ENCODE data around the gene CNST. TPM values are rescaled to one million over a fixed set of nuclear protein-coding genes. Genes with fewer than 3 reads are reported as not detected.
"Not testable (repeated sequence)": the region's sequence is repeated elsewhere in the genome, so short reads cannot be mapped to it uniquely, and the experiment has no call there.

Gene CNST
- total and polyA plus RNA-seq, 3 experiments from 2014 or later = 29.6 to 39.4 (median 31.3) TPM

GRCh38 chr1:246564839-246565750, 1.2 kb upstream of the CNST start:
- Histone ChIP-seq H3K36me3 (ENCODE audit: insufficient read depth, low read length) (peaks cover 13% of the 10 kb centered on the region), H3K4me1 (ENCODE audit: insufficient read depth, low read length) (peaks cover 35% of the 10 kb centered on the region), H3K27me3 (ENCODE audit: insufficient read depth, low read length, poor library complexity, severe bottlenecking) (no peaks in the 10 kb centered on the region), H3K27ac (ENCODE audit: low read depth, low read length) (peak overlapping the region; percentile 78), H3K4me3 (ENCODE audit: low read length) (peak overlapping the region; percentile 88), H3K9me3 (ENCODE audit: low read length) (no peaks in the 10 kb centered on the region)
- Mint-ChIP-seq H3K9me3 (no peaks in the 10 kb centered on the region), H3K27me3 (no peaks in the 10 kb centered on the region), H3K4me3 (peak overlapping the region; percentile 96 to 100 (median 99)), H3K27ac (peak overlapping the region; percentile 83 to 99 (median 94)), H3K36me3 (peaks cover 3 to 39% (median 5%) of the 10 kb centered on the region in 3 donors), H3K4me1 (peaks cover 42 to 58% (median 53%) of the 10 kb centered on the region in 3 donors)
- DNase-seq = no peak
- ChIA-PET CTCF (no interaction called here), POLR2A (interaction anchor here (1.1 to 1.4 kb wide), 3 partner anchors 14 to 645 kb away, joined by 3 to 5 read pairs (median 4); partner anchors contain the start of gene SMYD3)

- ChIA-PET CTCF (no interaction called here), POLR2A (interaction anchor here (1.1 to 1.4 kb wide), 3 partner anchors 13 to 644 kb away, joined by 3 to 5 read pairs (median 4); partner anchors contain the start of gene SMYD3)
- Histone ChIP-seq H3K4me3 (ENCODE audit: low read length) (peak overlapping the region; percentile 88), H3K27ac (ENCODE audit: low read depth, low read length) (peak overlapping the region; percentile 78), H3K27me3 (ENCODE audit: insufficient read depth, low read length, poor library complexity, severe bottlenecking) (no peaks in the 10 kb centered on the region), H3K4me1 (ENCODE audit: insufficient read depth, low read length) (peaks cover 42% of the 10 kb centered on the region), H3K9me3 (ENCODE audit: low read length) (no peaks in the 10 kb centered on the region), H3K36me3 (ENCODE audit: insufficient read depth, low read length) (peaks cover 7% of the 10 kb centered on the region)
- Mint-ChIP-seq H3K27me3 (no peaks in the 10 kb centered on the region), H3K4me3 (peak overlapping the region; percentile 96 to 100 (median 99)), H3K27ac (peak overlapping the region; percentile 89 to 99 (median 96)), H3K4me1 (peaks cover 48 to 59% (median 53%) of the 10 kb centered on the region in 3 donors), H3K9me3 (no peaks in the 10 kb centered on the region), H3K36me3 (peaks cover 0 to 33% (median 3%) of the 10 kb centered on the region in 3 donors)
- DNase-seq = no peak
Measured at GRCh38 chr1:246565751-246566127, 517 bp upstream of the CNST start.

- Mint-ChIP-seq H3K4me1 (peaks cover 51 to 70% (median 60%) of the 10 kb centered on the region in 3 donors), H3K27me3 (no peaks in the 10 kb centered on the region), H3K36me3 (peaks cover 0 to 31% (median 3%) of the 10 kb centered on the region in 3 donors), H3K27ac (peak overlapping the region; percentile 89 to 99 (median 98)), H3K4me3 (peak overlapping the region; percentile 96 to 100 (median 99)), H3K9me3 (no peaks in the 10 kb centered on the region)
- peak overlapping the region; percentile 88 for H3K4me3 ChIP-seq (ENCODE audit: low read length)
- H3K4me1 ChIP-seq (ENCODE audit: insufficient read depth, low read length) = peaks cover 55% of the 10 kb centered on the region
- peak in 3 of 5 donors; percentile 1 to 29 (median 25) for DNase-seq
- CTCF ChIA-PET = interaction anchor here (0.9 to 1.8 kb wide), 6 partner anchors 13 to 296 kb away, joined by 3 to 7 read pairs (median 3); partner anchors contain the start of gene SMYD3
- no peaks in the 10 kb centered on the region for H3K9me3 ChIP-seq (ENCODE audit: low read length)
- H3K36me3 ChIP-seq (ENCODE audit: insufficient read depth, low read length) = peaks cover 6% of the 10 kb centered on the region
- POLR2A ChIA-PET = interaction anchor here (0.7 to 1.4 kb wide), 2 partner anchors 122 to 643 kb away, joined by 3 to 5 read pairs; no protein-coding TSS in a partner anchor
- peak overlapping the region; percentile 78 for H3K27ac ChIP-seq (ENCODE audit: low read depth, low read length)
- no peaks in the 10 kb centered on the region for H3K27me3 ChIP-seq (ENCODE audit: insufficient read depth, low read length, poor library complexity, severe bottlenecking)
Measured at GRCh38 chr1:246566813-246567645, 773 bp downstream of the CNST start.

GRCh38 chr1:246567646-246568235, 1.5 kb downstream of the CNST start:
- H3K4me1 ChIP-seq (ENCODE audit: insufficient read depth, low read length) = peaks cover 60% of the 10 kb centered on the region
- H3K4me1 Mint-ChIP-seq = peaks cover 51 to 74% (median 61%) of the 10 kb centered on the region in 3 donors
- no peaks in the 10 kb centered on the region for H3K9me3 ChIP-seq (ENCODE audit: low read length)
- peak overlapping the region; percentile 78 for H3K27ac ChIP-seq (ENCODE audit: low read depth, low read length)
- H3K9me3 Mint-ChIP-seq = no peaks in the 10 kb centered on the region
- H3K27ac Mint-ChIP-seq = peak overlapping the region; percentile 89 to 98 (median 98)
- CTCF ChIA-PET = interaction anchor here (0.9 to 1.8 kb wide), 3 partner anchors 34 to 295 kb away, joined by 3 to 7 read pairs (median 3); partner anchors contain the start of gene SMYD3
- no peaks in the 10 kb centered on the region for H3K27me3 ChIP-seq (ENCODE audit: insufficient read depth, low read length, poor library complexity, severe bottlenecking)
- H3K36me3 ChIP-seq (ENCODE audit: insufficient read depth, low read length) = peaks cover 6% of the 10 kb centered on the region
- peak overlapping the region; percentile 96 to 100 (median 99) for H3K4me3 Mint-ChIP-seq
- H3K4me3 ChIP-seq (ENCODE audit: low read length) = peak overlapping the region; percentile 88
- DNase-seq = no peak
- peaks cover 0 to 27% (median 3%) of the 10 kb centered on the region in 3 donors for H3K36me3 Mint-ChIP-seq
- no peaks in the 10 kb centered on the region for H3K27me3 Mint-ChIP-seq
- POLR2A ChIA-PET = interaction anchor here (0.7 kb wide), 1 partner anchor 122 kb away, joined by 3 read pairs; no protein-coding TSS in a partner anchor

- H3K9me3 Mint-ChIP-seq = no peaks in the 10 kb centered on the region
- peaks cover 65% of the 10 kb centered on the region for H3K4me1 ChIP-seq (ENCODE audit: insufficient read depth, low read length)
- H3K27me3 ChIP-seq (ENCODE audit: insufficient read depth, low read length, poor library complexity, severe bottlenecking) = no peaks in the 10 kb centered on the region
- no peaks in the 10 kb centered on the region for H3K27me3 Mint-ChIP-seq
- peak overlapping the region; percentile 82 to 99 (median 92) for H3K27ac Mint-ChIP-seq
- peak overlapping the region; percentile 42 for H3K4me3 ChIP-seq (ENCODE audit: low read length)
- DNase-seq = peak in 2 of 5 donors; percentile 36 to 66
- H3K4me1 Mint-ChIP-seq = peaks cover 53 to 77% (median 63%) of the 10 kb centered on the region in 3 donors
- ChIA-PET POLR2A (no interaction called here), CTCF (no interaction called here)
- no peaks in the 10 kb centered on the region for H3K9me3 ChIP-seq (ENCODE audit: low read length)
- H3K36me3 ChIP-seq (ENCODE audit: insufficient read depth, low read length) = no peaks in the 10 kb centered on the region
- H3K27ac ChIP-seq (ENCODE audit: low read depth, low read length) = peak overlapping the region; percentile 76
- peaks cover 0 to 24% (median 5%) of the 10 kb centered on the region in 3 donors for H3K36me3 Mint-ChIP-seq
- peak overlapping the region; percentile 73 to 90 (median 83) for H3K4me3 Mint-ChIP-seq
Measured at GRCh38 chr1:246569248-246570238, 3.3 kb downstream of the CNST start.

- H3K4me1 Mint-ChIP-seq = peaks cover 48 to 71% (median 65%) of the 10 kb centered on the region in 3 donors
- peaks cover 56% of the 10 kb centered on the region for H3K4me1 ChIP-seq (ENCODE audit: insufficient read depth, low read length)
Measured at GRCh38 chr1:246571309-246571708, 5.1 kb downstream of the CNST start.

More at GRCh38 chr1:246571309-246571708, 5.1 kb downstream of the CNST start:
- CTCF ChIA-PET = interaction anchor here (0.9 kb wide), 2 partner anchors 11 to 15 kb away, joined by 3 read pairs; no protein-coding TSS in a partner anchor
- H3K27me3 ChIP-seq (ENCODE audit: insufficient read depth, low read length, poor library complexity, severe bottlenecking); H3K9me3 Mint-ChIP-seq; H3K9me3 ChIP-seq (ENCODE audit: low read length); POLR2A ChIA-PET; H3K27me3 Mint-ChIP-seq; H3K36me3 ChIP-seq (ENCODE audit: insufficient read depth, low read length): not testable (repeated sequence)
- peak in 2 of 5 donors; percentile 3 to 41 for DNase-seq
- Mint-ChIP-seq H3K27ac (peak overlapping the region; percentile 74 to 99 (median 90)), H3K4me3 (peak overlapping the region; percentile 40 to 86 (median 55)), H3K36me3 (peaks cover 5 to 21% (median 9%) of the 10 kb centered on the region in 3 donors)
- Histone ChIP-seq H3K27ac (ENCODE audit: low read depth, low read length) (peak overlapping the region; percentile 76), H3K4me3 (ENCODE audit: low read length) (peak overlapping the region; percentile 32)
